HepG2 (cell line): ENCODE results near the gene RIPOR3. TPM values are rescaled to one million over a fixed set of nuclear protein-coding genes. Genes with fewer than 3 reads are reported as not detected.
A peak's percentile ranks its signal among the peaks of the same experiment; 100 is the strongest.

Source experiments
- ATM ChIP-seq: fragments of 450-650 bp; IDR thresholded peaks from 2 replicates; pipeline ENCODE4 v1.7.1; 2017; ENCODE audit warnings: mild to moderate bottlenecking, borderline replicate concordance
- BRF2 ChIP-seq: sonication (generic); formaldehyde crosslinking; IDR thresholded peaks from 2 replicates; pipeline ENCODE4 v1.8.1; 2022; ENCODE audit warnings: mild to moderate bottlenecking, missing genetic modification reagents
- CAMTA2 ChIP-seq: sonication (generic); formaldehyde crosslinking; IDR thresholded peaks from 2 replicates; pipeline ENCODE4 v1.4.0; 2020; ENCODE audit warnings: mild to moderate bottlenecking, missing genetic modification reagents, borderline replicate concordance
- CREBL2 ChIP-seq: sonication (generic); formaldehyde crosslinking; IDR thresholded peaks from 2 replicates; pipeline ENCODE4 v1.8.1; 2023; ENCODE audit warnings: missing genetic modification reagents, mild to moderate bottlenecking, borderline replicate concordance
- DPF2 ChIP-seq: sonication (generic); formaldehyde crosslinking; IDR thresholded peaks from 2 replicates; pipeline ENCODE4 v1.4.0; 2020; ENCODE audit warnings: mild to moderate bottlenecking, low read depth, missing genetic modification reagents, borderline replicate concordance
- DRAP1 ChIP-seq: IDR thresholded peaks from 2 replicates; pipeline ENCODE4 v1.6.1; 2016; ENCODE audit warnings: missing genetic modification reagents, missing compliant biosample characterization
- FOXK1 ChIP-seq: sonication (generic); formaldehyde crosslinking; IDR thresholded peaks from 2 replicates; pipeline ENCODE4 v1.4.0; 2020; ENCODE audit warnings: low read depth, missing genetic modification reagents, borderline replicate concordance
- LCORL ChIP-seq, 2 experiments: fragments of 450-650 bp in 1 of 2; sonication (generic) in 1 of 2; formaldehyde crosslinking in 1 of 2; IDR thresholded peaks; 2 replicates each; pipeline versions ENCODE4 v1.5.0 to v1.6.1; 2017 to 2020; ENCODE audit warnings: antibody characterized with exemption in 1 of 2, missing genetic modification reagents in 1 of 2
- MNT ChIP-seq: fragments of 450-650 bp; IDR thresholded peaks from 2 replicates; pipeline ENCODE4 v1.6.1; 2016
- PPARG ChIP-seq: conservative IDR thresholded peaks from 2 replicates; pipeline ENCODE4 v1.6.1; 2016; ENCODE audit warnings: missing biosample characterization, missing genetic modification reagents
- RBAK ChIP-seq: sonication (generic); formaldehyde crosslinking; IDR thresholded peaks from 2 replicates; pipeline ENCODE4 v1.5.1; 2020; ENCODE audit warnings: mild to moderate bottlenecking, missing genetic modification reagents
- SKIL ChIP-seq: sonication (generic); formaldehyde crosslinking; IDR thresholded peaks from 2 replicates; pipeline ENCODE4 v1.8.0; 2022; ENCODE audit warnings: missing genetic modification reagents, mild to moderate bottlenecking, moderate library complexity, borderline replicate concordance
- THAP7 ChIP-seq: sonication (generic); formaldehyde crosslinking; IDR thresholded peaks from 2 replicates; pipeline ENCODE4 v1.8.1; 2023; ENCODE audit warnings: mild to moderate bottlenecking, missing genetic modification reagents
- THAP8 ChIP-seq: sonication (generic); formaldehyde crosslinking; IDR thresholded peaks from 2 replicates; pipeline ENCODE4 v1.5.1; 2020; ENCODE audit warnings: missing genetic modification reagents, mild to moderate bottlenecking, borderline replicate concordance
- TOPORS ChIP-seq: sonication (generic); formaldehyde crosslinking; IDR thresholded peaks from 2 replicates; pipeline ENCODE4 v1.8.0; 2023; ENCODE audit warnings: mild to moderate bottlenecking, missing genetic modification reagents
- ZBTB20 ChIP-seq: sonication (generic); formaldehyde crosslinking; IDR thresholded peaks from 2 replicates; pipeline ENCODE4 v1.8.1; 2023; ENCODE audit warnings: missing genetic modification reagents, low read depth, mild to moderate bottlenecking, borderline replicate concordance
- ZNF136 ChIP-seq: sonication (generic); formaldehyde crosslinking; IDR thresholded peaks from 2 replicates; pipeline ENCODE4 v1.8.1; 2022; ENCODE audit warnings: low read depth, mild to moderate bottlenecking, moderate library complexity, missing genetic modification reagents
- ZNF530 ChIP-seq: sonication (generic); formaldehyde crosslinking; IDR thresholded peaks from 2 replicates; pipeline ENCODE4 v1.5.0; 2020; ENCODE audit warnings: low read depth, mild to moderate bottlenecking, missing genetic modification reagents
- ZNF577 ChIP-seq: sonication (generic); formaldehyde crosslinking; IDR thresholded peaks from 2 replicates; pipeline ENCODE4 v1.4.0; 2020; ENCODE audit warnings: mild to moderate bottlenecking, low read depth, missing genetic modification reagents, borderline replicate concordance
- ZNF776 ChIP-seq: sonication (generic); formaldehyde crosslinking; IDR thresholded peaks from 2 replicates; pipeline ENCODE4 v1.4.0; 2020; ENCODE audit warnings: mild to moderate bottlenecking, missing genetic modification reagents
- polyA plus RNA-seq, 8 experiments: library from polyadenylated mRNA; depleted of rRNA in 3 of 8; stranded (reverse) in 7 of 8; unstranded in 1 of 8; fragments of >200 nt; fragmentation: Illumina TruSeq in 4 of 8; extraction: Trizol in 4 of 8; gene quantifications; 2 replicates each; pipeline versions ENCODE4 v1.2.1 to v1.2.3, GENCODE V29; 2011 to 2016; ENCODE audit warnings: low read depth in 4 of 8, missing spikeins in 1 of 8, mixed read lengths in 1 of 8; ENCODE audit not compliant: insufficient read depth in 1 of 8
- total RNA-seq, 5 experiments: library from RNA; depleted of rRNA; stranded (reverse); fragments of >200 nt; fragmentation: Illumina TruSeq; extraction: Trizol; gene quantifications; 2 replicates each; pipeline ENCODE4 v1.2.3, GENCODE V29; 2016; ENCODE audit warnings: low read depth in 1 of 5

Gene RIPOR3
- total and polyA plus RNA-seq, 2 of the 13 experiments (the other 11 are each of a cell fraction or from before 2014, with no cell fraction given) = 0.18 TPM; not detected in 1

- no peak for TF ChIP-seq RBAK (CRISPR knock-in tag)
- no peak for TF ChIP-seq THAP7 (CRISPR knock-in tag)
- no peak for TF ChIP-seq THAP8 (CRISPR knock-in tag)
- TF ChIP-seq ZNF136 (CRISPR knock-in tag) = no peak
- TF ChIP-seq ZBTB20 (CRISPR knock-in tag) = no peak
- peak; percentile 70; the same call in 1 of the 2 replicates for TF ChIP-seq CAMTA2 (CRISPR knock-in tag)
- TF ChIP-seq DRAP1 (CRISPR knock-in tag) = peak; percentile 32; the same call in 1 of the 2 replicates
- TF ChIP-seq PPARG (CRISPR knock-in tag) = no peak; the same call in 1 of the 2 replicates
- TF ChIP-seq CREBL2 (CRISPR knock-in tag) = no peak
- no peak; the same call in 1 of the 2 replicates for TF ChIP-seq FOXK1 (CRISPR knock-in tag)
- peak; percentile 31; the same call in 1 of the 2 replicates for TF ChIP-seq DPF2
- TF ChIP-seq ZNF776 (CRISPR knock-in tag) = peak; percentile 67
- no peak for TF ChIP-seq TOPORS (CRISPR knock-in tag)
- TF ChIP-seq MNT = no peak
- no peak for TF ChIP-seq ZNF577
- TF ChIP-seq ZNF530 (CRISPR knock-in tag) = no peak
- no peak for TF ChIP-seq LCORL (IDR thresholded peaks at IDR 0.05)
- TF ChIP-seq LCORL (CRISPR knock-in tag; IDR thresholded peaks at IDR 0.05) = peak; percentile 83; the same call in 1 of the 2 replicates
- no peak for TF ChIP-seq ATM
- TF ChIP-seq SKIL (CRISPR knock-in tag) = no peak
- TF ChIP-seq BRF2 (CRISPR knock-in tag) = no peak
Measured at GRCh38 chr20:50625986-50626677, 65.2 kb downstream of the RIPOR3 start (continued).
